ENCODE measurements around the gene ATG5.
"Not testable (repeated sequence)": the region's sequence is repeated elsewhere in the genome, so short reads cannot be mapped to it uniquely, and the experiment has no call there.

ATG5 gene

GRCh38 chr6:106156413-106156812, 169.1 kb downstream of the ATG5 start:
- no peak for DNase-seq (ENCODE audit: low read depth in 2 of 2)

DNA sequence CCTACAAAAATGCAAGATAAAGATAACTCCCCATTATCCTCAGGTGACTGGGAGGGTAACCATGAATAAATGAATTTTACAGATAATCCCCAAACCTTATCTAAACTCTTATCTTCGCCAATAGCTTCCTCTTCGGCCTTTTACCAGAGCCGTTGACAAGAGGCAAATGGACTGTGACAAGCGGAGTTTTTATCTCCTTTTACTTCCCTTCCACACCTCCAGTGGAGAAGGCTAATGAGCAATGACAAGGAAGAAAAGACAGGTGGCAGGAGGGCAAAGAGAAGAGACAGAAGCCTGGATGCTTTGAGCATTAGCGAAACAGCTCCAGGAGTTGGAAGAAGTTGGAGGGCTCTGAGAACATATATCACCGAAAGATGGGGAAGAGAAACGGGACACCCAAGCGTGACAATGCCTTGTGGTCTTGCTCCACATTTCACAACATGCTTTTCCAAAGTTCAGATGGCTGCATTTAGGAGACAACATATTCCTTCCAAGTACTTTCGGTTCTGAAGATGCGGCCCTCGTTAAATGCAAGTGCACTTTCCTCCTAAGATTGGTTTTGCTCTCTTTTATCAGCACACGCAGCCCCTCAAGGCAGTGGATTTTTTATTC, 170.2 kb downstream of the ATG5 start:
- no peak for DNase-seq (ENCODE audit: low read depth in 2 of 2)

GRCh38 chr6:106154326-106154725, 171.2 kb downstream of the ATG5 start:
- no peak for DNase-seq (ENCODE audit: low read depth in 2 of 2)

GRCh38 chr6:106152952-106153351, 172.6 kb downstream of the ATG5 start:
- DNase-seq (ENCODE audit: low read depth in 2 of 2), result no peak

DNA sequence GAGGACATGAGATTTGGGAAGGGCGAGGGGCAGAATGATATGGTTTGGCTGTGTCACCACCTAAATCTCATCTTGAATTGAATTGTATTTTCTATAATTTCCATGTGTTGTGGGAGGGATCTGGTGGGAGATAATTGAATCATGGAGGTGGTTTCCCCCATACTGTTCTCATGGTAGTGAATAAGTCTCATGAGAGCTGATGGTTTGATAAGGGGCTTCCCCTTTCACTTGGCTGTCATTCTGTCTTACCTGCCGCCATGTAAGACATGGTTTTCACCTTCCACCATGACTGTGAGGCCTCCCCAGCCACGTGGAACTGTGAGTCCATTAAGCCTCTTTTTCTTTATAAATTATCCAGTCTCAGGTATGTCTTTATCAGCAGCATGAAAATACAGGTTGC, 173.1 kb downstream of the ATG5 start:
- DNase-seq (ENCODE audit: low read depth in 2 of 2), result not testable (repeated sequence)

- DNase-seq (ENCODE audit: low read depth in 2 of 2), result no peak
Measured at GRCh38 chr6:106149472-106150069, 176.0 kb downstream of the ATG5 start.

DNA sequence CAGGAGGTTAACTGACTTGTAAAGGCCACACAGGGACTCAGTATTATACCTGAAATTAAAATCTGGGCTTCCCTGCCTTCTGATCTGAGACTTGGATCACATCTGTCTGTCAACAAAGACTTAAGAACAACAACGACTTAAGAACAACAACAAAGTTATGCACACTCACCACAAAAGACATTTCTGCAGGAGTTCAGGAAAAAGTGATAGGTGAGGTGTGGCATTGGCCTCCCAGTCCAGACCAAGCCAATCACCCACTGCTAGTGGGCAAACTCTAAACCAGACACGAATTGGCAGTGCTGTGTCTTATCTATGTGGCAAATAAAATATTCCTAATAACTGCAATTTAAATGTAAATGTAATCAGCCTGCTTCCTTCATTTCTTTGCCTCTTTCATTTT, 178.1 kb downstream of the ATG5 start:
- DNase-seq (ENCODE audit: low read depth in 2 of 2), result no peak

DNA sequence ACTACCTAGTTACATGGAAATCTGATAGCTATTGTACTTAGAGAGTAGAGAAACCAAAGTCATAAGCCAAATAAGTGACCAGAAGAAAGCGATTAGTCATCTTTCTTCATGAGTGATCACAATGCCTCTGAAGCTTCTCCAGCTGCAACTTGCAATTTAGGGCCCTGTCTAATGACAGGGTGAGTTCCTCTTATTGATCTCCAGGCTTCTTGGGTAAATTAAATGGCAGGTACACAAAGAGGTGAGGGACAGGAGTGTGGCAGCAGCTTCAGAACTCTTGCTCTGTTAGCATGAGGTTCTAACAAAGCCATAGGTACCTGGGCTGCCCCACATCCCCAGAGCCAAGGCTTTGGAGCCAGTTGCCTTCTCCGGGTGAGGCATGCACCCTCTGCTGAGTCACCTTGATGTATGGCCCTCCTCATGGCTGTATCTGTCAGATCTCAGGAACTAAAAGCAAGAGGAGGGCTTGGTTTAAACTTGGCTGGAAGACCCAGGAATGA, 178.7 kb downstream of the ATG5 start:
- no peak for DNase-seq (ENCODE audit: low read depth in 2 of 2)

DNA sequence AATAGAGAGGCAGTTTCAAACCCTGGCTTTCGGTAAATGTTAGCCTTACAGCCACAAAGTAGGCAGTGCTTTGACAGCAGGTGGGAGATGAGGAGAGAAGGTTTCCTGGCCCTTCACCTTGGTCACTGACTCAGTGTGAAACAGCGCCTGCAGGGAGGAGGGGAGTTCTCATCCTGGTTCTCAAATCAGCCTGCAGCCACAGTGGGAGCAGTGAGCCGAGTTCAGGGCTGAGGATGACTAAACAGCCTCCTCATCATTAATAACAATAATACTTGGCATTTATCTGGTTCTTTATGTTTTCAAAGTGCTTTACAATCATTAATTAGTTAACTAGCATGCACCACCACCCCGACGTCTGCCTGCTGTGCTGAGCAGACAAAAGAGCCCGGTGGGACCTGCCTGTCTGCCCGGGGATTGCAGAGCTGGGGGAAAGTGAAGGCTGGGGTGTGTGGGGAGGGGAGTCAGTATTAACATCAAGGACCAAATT, 179.8 kb downstream of the ATG5 start:
- DNase-seq (ENCODE audit: low read depth in 2 of 2), result peak in 1 of 2 donors; percentile 28

GRCh38 chr6:106145144-106145543, 180.4 kb downstream of the ATG5 start:
- DNase-seq (ENCODE audit: low read depth in 2 of 2), result no peak

GRCh38 chr6:106143665-106144064, 181.9 kb downstream of the ATG5 start:
- DNase-seq (ENCODE audit: low read depth in 2 of 2), result no peak

GRCh38 chr6:106142876-106143431, 182.6 kb downstream of the ATG5 start:
- no peak for DNase-seq (ENCODE audit: low read depth in 2 of 2)

- DNase-seq (ENCODE audit: low read depth in 2 of 2), result peak; percentile 48 to 63
Measured at GRCh38 chr6:106141441-106142237, 183.9 kb downstream of the ATG5 start.

DNA sequence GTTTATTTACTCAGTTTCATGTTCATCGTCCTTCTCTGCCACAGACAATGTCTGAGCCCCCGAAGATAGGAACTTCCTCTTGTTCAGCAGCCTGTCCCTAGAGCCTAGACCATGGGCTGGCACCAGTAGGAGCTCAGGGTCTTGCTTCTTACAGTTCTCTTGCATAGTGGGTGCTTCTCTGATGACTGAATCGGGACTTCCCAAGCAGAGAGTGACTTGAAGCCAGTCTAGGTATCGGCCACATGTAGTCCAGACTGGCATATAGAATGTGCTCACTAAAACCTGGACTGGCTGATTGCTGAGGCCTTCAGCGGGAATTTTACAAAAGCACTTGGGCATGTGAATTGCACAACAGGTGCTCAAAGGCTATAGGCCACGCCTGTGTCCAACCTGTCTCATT, 187.4 kb downstream of the ATG5 start:
- DNase-seq (ENCODE audit: low read depth in 2 of 2), result no peak

- no peak for DNase-seq (ENCODE audit: low read depth in 2 of 2)
Measured at GRCh38 chr6:106136845-106137244, 188.7 kb downstream of the ATG5 start.

DNA sequence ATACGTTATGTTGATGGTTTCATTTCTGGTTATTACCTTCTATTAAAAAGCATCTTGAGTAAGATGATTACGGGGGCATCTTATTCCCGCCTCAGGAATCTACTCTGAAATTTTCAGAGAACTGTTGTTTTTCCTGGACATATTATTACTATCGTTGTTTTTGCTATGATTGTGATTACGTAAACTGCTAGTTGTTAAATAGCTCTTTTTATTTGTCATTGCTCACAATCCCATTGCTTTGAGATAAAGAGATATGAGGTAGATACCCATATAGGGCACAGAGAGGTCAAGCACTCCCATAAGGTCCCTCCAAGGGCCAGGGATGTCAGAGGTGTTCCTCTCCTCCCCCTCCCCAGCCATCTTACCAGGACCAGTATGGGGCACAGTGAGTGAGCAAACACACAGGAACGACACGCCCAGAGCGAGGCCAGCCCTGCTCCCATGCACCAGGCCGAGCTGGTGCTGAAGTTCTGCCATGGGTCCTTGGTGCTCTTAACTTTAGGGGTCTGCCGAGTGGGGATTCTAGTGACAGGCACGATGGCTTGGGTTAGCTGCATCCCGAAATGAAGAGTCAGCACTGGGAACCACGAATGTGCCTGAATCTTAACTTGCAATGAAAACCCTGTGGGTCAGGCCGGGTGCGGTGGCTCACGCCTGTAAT, 189.5 kb downstream of the ATG5 start:
- no peak for DNase-seq (ENCODE audit: low read depth in 2 of 2)

- DNase-seq (ENCODE audit: low read depth in 2 of 2), result no peak
Measured at GRCh38 chr6:106134906-106135634, 190.5 kb downstream of the ATG5 start.
